NOMO-1 (cell line): ENCODE data around the gene PCDHA8.
"Not testable (repeated sequence)": the region's sequence is repeated elsewhere in the genome, so short reads cannot be mapped to it uniquely, and the experiment has no call there.

Source experiments
- DNase-seq, 2 experiments: peaks; one replicate each; lab custom pipeline; 2025; ENCODE audit not compliant: unreplicated experiment in 2 of 2; lab: John Stamatoyannopoulos, UW

The PCDHA8 gene

DNA sequence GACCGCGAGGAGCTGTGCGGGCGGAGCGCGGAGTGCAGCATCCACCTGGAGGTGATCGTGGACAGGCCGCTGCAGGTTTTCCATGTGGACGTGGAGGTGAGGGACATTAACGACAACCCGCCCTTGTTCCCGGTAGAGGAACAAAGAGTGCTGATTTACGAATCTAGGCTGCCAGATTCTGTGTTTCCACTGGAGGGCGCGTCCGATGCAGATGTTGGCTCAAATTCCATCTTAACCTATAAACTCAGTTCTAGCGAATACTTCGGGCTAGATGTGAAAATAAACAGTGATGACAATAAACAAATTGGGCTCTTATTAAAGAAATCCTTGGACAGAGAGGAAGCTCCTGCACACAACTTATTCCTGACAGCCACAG is 12.6 kb upstream of the PCDHA8 start:
- DNase-seq: no peak

DNA sequence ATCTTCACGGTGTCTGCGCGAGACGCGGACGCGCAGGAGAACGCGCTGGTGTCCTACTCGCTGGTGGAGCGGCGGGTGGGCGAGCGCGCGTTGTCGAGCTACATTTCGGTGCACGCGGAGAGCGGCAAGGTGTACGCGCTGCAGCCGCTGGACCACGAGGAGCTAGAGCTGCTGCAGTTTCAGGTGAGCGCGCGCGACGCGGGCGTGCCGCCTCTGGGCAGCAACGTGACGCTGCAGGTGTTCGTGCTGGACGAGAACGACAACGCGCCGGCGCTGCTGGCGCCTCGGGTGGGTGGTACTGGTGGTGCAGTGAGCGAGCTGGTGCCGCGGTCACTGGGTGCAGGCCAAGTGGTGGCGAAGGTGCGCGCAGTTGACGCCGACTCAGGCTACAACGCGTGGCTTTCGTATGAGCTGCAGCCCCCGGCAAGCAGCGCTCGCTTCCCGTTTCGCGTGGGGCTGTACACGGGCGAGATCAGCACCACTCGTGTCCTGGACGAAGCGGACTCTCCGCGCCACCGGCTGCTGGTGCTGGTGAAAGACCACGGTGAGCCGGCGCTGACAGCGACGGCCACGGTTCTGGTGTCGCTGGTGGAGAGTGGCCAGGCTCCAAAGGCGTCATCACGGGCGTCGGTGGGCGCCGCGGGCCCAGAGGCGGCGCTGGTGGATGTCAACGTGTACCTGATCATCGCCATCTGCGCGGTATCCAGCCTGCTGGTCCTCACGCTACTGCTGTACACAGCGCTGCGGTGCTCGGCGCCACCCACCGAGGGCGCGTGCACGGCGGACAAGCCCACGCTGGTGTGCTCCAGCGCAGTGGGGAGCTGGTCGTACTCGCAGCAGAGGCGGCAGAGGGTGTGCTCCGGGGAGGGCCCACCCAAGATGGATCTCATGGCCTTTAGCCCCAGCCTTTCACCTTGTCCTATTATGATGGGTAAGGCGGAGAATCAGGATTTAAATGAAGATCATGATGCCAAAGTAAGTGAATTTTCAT is 11.2 kb upstream of the PCDHA8 start:
- not testable (repeated sequence) for DNase-seq

DNA sequence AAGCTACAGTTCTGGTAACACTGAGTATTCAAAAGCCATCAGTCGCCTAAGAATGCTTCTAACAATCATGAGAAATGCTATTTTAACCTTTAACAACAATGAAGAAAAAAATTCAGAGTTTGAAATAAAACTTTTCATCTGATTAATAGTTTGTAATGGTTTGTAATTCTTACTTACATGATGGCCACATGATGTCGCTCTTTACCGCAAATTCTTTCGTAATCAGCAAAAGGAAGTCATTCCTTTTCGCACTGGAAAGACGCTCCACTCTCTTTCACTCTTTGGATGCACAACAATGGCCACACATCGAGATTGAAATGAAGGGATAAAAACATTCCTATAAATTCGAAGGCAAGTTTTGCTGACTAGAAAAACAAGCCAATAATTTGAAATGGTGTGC is 7.0 kb upstream of the PCDHA8 start, which contains the start of gene PCDHA7:
Gene PCDHA7 (plus strand): TSS at position 277 of the 400 bp plus-strand sequence. CDS start 115 bp downstream, at position 392.
- DNase-seq: no peak

DNA sequence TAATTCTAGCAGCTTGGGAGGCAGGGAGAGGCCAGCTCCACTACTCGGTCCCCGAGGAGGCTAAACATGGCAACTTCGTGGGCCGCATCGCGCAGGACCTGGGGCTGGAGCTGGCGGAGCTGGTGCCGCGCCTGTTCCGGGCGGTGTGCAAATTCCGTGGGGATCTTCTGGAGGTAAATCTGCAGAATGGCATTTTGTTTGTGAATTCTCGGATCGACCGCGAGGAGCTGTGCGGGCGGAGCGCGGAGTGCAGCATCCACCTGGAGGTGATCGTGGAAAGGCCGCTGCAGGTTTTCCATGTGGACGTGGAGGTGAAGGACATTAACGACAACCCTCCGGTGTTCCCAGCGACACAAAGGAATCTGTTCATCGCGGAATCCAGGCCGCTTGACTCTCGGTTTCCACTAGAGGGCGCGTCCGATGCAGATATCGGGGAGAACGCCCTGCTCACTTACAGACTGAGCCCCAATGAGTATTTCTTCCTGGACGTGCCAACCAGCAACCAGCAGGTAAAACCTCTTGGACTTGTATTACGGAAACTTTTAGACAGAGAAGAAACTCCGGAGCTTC is 6.5 kb upstream of the PCDHA8 start:
- not testable (repeated sequence) for DNase-seq

DNA sequence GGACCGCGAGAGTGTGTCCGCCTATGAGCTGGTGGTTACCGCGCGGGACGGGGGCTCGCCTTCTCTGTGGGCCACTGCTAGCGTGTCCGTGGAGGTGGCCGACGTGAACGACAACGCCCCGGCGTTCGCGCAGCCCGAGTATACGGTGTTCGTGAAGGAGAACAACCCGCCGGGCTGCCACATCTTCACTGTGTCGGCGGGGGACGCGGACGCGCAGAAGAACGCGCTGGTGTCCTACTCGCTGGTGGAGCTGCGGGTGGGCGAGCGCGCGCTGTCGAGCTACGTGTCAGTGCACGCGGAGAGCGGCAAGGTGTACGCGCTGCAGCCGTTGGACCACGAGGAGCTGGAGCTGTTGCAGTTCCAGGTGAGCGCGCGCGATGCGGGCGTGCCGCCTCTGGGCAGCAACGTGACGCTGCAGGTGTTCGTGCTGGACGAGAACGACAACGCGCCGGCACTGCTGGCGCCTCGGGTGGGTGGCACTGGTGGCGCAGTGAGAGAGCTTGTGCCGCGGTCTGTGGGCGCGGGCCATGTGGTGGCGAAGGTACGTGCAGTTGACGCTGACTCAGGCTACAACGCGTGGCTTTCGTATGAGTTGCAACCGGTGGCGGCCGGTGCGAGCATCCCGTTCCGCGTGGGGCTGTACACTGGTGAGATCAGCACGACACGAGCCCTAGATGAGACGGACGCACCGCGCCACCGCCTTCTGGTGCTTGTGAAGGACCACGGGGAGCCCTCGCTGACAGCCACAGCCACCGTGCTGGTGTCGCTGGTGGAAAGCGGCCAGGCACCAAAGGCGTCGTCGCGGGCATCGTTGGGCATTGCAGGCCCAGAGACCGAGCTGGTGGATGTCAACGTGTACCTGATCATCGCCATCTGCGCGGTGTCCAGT is 5.1 kb upstream of the PCDHA8 start:
- DNase-seq: no peak

DNA sequence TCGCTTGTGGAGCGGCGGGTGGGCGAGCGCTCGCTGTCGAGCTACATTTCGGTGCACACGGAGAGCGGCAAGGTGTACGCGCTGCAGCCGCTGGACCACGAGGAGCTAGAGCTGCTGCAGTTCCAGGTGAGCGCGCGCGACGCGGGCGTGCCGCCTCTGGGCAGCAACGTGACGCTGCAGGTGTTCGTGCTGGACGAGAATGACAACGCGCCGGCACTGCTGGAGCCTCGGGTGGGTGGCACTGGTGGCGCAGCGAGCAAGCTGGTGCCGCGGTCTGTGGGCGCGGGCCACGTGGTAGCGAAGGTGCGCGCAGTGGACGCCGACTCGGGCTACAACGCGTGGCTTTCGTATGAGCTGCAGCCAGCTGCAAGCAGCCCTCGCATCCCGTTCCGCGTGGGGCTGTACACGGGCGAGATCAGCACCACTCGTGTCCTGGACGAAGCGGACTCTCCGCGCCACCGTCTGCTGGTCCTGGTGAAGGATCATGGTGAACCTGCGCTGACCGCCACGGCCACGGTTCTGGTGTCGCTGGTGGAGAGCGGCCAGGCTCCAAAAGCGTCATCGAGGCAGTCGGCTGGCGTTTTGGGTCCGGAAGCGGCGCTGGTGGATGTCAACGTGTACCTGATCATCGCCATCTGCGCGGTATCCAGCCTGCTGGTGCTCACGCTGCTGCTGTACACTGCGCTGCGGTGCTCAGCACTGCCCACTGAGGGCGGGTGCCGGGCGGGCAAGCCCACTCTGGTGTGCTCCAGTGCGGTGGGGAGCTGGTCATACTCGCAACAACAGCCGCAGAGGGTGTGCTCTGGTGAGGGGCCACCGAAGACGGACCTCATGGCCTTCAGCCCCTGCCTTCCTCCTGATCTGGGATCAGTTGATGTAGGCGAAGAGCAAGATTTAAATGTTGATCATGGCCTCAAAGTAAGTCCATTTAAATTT is 2.1 kb downstream of the PCDHA8 start:
- DNase-seq: no peak

DNA sequence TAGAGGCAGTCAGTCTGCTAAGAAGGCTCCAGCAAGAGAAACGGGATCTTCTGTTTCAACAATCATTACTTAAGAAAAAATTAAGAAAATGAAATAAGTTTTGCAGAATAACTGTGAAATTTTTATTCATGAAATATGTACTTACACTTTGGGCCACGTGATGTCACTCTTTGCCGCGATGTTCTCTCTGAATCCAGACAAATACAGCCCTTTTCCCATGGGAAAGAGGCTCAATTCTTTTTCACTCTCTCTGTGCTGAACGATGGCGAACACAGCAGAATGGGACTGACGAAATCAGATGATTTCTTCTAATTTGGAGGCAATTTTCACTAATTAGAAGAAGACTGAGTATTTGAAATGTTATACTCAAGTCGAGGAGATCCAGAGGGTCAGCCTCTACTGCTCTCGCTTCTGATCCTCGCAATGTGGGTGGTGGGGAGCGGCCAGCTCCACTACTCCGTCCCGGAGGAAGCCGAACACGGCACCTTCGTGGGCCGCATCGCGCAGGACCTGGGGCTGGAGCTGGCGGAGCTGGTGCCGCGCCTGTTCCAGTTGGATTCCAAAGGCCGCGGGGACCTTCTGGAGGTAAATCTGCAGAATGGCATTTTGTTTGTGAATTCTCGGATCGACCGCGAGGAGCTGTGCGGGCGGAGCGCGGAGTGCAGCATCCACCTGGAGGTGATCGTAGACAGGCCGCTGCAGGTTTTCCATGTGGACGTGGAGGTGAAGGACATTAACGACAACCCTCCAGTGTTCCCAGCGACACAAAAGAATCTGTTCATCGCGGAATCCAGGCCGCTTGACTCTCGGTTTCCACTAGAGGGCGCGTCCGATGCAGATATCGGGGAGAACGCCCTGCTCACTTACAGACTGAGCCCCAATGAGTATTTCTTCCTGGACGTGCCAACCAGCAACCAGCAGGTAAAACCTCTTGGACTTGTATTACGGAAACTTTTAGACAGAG is 7.4 kb downstream of the PCDHA8 start, which contains the start of gene PCDHA9:
Gene PCDHA9 (plus strand): TSS at position 244 of the 964 bp plus-strand sequence. CDS start 114 bp downstream, at position 358.
- not testable (repeated sequence) for DNase-seq

DNA sequence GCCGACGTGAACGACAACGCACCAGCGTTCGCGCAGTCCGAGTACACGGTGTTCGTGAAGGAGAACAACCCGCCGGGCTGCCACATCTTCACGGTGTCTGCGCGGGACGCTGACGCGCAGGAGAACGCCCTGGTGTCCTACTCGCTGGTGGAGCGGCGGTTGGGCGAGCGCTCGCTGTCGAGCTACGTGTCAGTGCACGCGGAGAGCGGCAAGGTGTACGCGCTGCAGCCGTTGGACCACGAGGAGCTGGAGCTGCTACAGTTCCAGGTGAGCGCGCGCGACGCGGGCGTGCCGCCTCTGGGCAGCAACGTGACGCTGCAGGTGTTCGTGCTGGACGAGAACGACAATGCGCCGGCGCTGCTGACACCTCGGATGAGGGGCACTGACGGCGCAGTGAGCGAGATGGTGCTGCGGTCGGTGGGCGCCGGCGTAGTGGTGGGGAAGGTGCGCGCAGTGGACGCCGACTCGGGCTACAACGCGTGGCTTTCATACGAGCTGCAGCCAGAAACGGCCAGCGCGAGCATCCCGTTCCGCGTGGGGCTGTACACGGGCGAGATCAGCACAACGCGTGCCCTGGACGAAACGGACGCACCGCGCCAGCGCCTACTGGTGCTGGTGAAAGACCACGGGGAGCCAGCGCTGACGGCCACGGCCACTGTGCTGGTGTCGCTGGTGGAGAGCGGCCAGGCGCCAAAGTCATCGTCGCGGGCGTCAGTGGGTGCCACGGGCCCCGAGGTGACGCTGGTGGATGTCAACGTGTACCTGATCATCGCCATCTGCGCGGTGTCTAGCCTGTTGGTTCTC is 9.0 kb downstream of the PCDHA8 start:
- DNase-seq: not testable (repeated sequence)

DNA sequence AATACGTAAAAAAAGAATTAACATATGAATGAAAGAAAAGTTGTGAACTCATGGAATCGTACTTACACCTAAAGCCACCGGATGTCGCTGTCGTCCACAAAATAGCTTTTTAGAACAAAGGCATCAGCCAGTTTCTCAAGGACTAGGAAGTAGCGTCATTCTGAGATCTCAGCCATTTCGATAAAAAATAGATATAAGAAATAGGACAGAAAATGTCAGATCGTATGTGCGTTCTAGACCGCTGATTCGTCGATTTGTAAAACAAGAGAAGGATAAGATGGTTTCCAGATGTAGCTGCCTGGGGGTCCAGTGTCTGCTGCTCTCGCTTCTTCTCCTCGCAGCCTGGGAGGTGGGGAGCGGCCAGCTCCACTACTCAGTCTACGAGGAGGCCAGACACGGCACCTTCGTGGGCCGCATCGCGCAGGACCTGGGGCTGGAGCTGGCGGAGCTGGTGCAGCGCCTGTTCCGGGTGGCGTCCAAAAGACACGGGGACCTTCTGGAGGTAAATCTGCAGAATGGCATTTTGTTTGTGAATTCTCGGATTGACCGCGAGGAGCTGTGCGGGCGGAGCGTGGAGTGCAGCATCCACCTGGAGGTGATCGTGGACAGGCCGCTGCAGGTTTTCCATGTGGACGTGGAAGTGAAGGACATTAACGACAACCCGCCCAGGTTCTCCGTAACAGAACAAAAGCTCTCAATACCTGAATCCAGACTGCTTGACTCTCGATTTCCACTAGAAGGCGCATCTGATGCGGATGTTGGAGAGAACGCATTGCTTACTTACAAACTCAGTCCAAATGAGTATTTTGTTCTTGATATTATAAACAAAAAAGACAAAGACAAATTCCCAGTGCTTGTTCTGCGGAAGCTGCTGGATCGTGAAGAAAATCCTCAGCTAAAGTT is 15.0 kb downstream of the PCDHA8 start, which contains the start of gene PCDHA10:
Gene PCDHA10 (plus strand): TSS at position 126 of the 903 bp plus-strand sequence. CDS start 152 bp downstream, at position 278.
- DNase-seq: no peak

DNA sequence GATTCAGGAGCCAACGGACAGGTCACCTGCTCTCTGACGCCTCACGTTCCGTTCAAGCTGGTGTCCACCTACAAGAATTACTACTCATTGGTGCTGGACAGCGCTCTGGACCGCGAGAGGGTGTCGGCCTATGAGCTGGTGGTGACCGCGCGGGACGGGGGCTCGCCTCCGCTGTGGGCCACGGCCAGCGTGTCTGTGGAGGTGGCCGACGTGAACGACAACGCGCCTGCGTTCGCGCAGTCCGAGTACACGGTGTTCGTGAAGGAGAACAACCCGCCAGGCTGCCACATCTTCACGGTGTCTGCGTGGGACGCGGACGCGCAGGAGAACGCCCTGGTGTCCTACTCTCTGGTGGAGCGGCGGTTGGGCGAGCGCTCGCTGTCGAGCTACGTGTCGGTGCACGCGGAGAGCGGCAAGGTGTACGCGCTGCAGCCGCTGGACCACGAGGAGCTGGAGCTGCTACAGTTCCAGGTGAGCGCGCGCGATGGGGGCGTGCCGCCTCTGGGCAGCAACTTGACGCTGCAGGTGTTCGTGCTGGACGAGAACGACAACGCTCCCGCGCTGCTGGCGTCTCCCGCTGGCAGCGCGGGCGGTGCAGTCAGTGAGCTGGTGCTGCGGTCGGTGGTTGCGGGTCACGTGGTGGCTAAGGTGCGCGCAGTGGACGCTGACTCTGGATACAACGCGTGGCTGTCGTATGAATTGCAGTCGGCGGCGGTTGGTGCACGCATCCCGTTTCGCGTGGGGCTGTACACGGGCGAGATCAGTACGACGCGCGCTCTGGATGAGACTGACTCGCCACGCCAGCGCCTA is 16.4 kb downstream of the PCDHA8 start:
- DNase-seq: no peak

DNA sequence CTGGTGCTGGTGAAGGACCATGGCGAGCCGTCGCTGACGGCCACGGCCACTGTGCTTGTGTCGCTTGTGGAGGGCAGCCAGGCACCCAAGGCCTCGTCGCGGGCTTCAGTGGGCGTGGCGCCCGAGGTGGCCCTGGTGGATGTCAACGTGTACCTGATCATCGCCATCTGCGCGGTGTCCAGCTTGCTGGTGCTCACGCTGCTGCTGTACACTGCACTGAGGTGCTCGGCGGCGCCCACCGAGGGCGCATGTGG is 16.9 kb downstream of the PCDHA8 start:
- no peak for DNase-seq

DNA sequence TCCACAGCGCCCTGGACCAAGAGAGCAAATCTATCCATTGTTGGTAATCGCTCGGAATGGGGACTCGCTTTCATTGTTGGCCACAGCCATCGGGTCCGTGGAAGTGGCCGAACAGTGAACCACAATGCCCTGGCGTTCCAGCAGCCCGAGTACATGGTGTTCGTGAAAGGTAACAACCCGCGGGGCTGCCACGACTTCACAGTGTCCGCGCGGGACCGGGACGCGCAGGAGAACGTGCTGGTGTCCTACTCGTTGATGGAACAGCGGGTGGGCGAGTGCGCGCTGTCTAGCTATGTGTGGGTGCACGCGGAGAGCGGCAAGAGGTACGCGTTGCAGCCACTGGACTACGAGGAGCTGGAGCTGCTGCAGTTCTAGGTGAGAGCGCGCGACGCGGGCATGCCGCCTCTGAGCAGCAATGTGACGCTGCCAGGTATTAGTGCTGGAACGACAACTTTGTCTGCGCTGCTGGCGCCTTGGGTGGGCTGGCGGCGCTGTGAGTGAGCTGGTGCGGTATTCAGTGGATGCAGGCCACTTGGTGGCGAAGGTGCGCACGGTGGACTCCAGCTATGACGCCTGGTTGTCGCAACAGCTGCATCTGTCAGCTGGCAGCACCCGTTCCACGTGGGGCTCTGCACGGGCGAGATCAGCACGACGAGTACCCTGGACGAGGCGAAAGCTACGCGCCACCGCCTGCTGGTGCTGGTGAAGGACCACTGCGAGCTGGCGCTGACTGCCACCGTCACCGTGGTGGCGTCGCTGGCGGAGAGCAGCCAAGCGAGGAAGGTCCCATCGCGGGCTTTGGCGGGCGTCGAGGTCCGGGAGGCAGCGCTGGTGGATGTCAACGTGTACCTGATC is 21.7 kb downstream of the PCDHA8 start:
- no peak for DNase-seq

DNA sequence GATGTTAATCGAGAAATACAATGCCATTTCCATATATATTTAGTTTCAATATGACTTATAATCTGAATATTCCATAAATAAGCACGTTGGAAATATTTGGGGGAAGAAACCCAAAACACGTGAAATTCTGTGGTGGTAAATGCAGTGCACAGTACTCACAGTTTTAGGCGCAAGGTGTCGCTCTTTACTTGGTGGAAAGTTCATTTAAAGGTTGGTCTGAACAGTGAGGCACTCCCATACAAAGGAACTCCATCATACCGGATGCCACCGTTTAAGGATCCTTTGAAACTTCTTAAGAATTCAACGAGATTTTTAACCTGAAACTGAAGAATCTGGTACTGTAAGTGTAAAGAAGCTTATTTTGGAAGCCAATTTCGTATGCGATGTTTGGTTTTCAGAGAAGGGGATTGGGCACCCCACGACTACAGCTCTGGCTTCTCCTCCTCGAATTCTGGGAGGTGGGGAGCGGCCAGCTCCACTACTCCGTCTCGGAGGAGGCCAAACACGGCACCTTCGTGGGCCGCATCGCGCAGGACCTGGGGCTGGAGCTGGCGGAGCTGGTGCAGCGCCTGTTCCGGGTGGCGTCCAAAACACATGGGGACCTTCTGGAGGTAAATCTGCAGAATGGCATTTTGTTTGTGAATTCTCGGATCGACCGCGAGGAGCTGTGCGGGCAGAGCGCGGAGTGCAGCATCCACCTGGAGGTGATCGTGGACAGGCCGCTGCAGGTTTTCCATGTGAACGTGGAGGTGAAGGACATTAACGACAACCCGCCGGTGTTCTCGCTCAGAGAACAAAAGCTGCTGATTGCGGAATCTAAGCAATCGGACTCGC is 28.0 kb downstream of the PCDHA8 start, which contains the start of gene PCDHA11:
Gene PCDHA11 (plus strand): TSS at position 237 of the 834 bp plus-strand sequence. CDS start 147 bp downstream, at position 384.
- no peak for DNase-seq

DNA sequence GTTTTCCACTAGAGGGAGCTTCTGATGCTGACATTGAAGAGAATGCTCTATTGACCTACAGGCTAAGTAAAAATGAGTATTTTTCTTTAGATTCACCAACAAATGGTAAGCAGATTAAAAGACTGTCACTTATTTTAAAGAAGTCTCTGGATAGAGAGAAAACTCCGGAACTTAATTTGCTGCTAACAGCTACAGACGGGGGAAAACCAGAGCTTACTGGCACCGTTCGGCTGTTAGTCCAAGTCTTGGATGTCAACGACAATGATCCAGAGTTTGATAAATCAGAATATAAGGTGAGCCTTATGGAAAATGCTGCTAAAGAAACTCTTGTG is 28.5 kb downstream of the PCDHA8 start:
- no peak for DNase-seq
